K562 (cell line): ENCODE data around the gene BCR. TPM values are rescaled to one million over a fixed set of nuclear protein-coding genes. Genes with fewer than 3 reads are reported as not detected.

Experiments used
- ATAC-seq: fragments of 200-7000 bp; cut with Tn5 transposase; 3 replicates; pipeline ENCODE4 v1.9.1; 2020; ENCODE audit warnings: moderate library complexity
- BruUV-seq: library from RNA; stranded (reverse); fragments of 400-500 nt; replicated peaks from 2 replicates; lab custom pipeline; 2021; lab: Mats Ljungman, UMichigan
- CTCF ChIA-PET: fragments of 300-600 bp; formaldehyde crosslinking; extraction: SDS; loops from one replicate; lab custom pipeline; 2021; ENCODE audit warnings: low intra/inter-chr PET ratio; lab: Yijun Ruan, JAX
- POLR2A ChIA-PET: fragments of 300-600, 350-650 bp; sonication (Branson Sonifier 250); formaldehyde crosslinking; extraction: SDS; loops from one replicate; lab custom pipeline; 2021; ENCODE audit warnings: antibody characterized with exemption, inconsistent platforms; lab: Yijun Ruan, JAX
- DNase-seq, 4 experiments: peaks; one replicate each; pipeline versions ENCODE4 v3.0.0 to v3.0.0-alpha.2; 2011 to 2018; ENCODE audit warnings: low spot score in 3 of 4, mixed read lengths in 3 of 4; ENCODE audit errors: extremely low read depth in 1 of 4
- FAIRE-seq: peaks from 2 replicates; lab custom pipeline; 2011; peaks lifted over from hg19 to GRCh38; lab: Jason Lieb, UNC
- H2AFZ ChIP-seq: 2 replicates; pipeline ENCODE4 v1.6.0; 2011; ENCODE audit warnings: low read depth, low read length, control low read depth, inconsistent platforms
- H3K27ac ChIP-seq: fragments of 200-600 bp; 3 replicates; pipeline ENCODE4 v1.8.0; 2011; ENCODE audit warnings: low read depth, mild to moderate bottlenecking, control low read depth, inconsistent platforms, low read length, moderate library complexity, mixed read lengths; ENCODE audit errors: extremely low read depth
- H3K27me3 ChIP-seq, 2 experiments: fragments of 300-600 bp in 1 of 2; 2 replicates in 1 of 2; 3 replicates in 1 of 2; pipeline versions ENCODE4 v1.6.0 to v1.8.0; 2011; ENCODE audit warnings: inconsistent platforms in 2 of 2, low read length in 2 of 2, mild to moderate bottlenecking in 1 of 2, mixed read lengths in 1 of 2, moderate library complexity in 1 of 2; ENCODE audit not compliant: control insufficient read depth in 2 of 2, insufficient read depth in 2 of 2
- H3K36me3 ChIP-seq: fragments of 300-600 bp; 3 replicates; pipeline ENCODE4 v1.8.0; 2011; ENCODE audit warnings: mild to moderate bottlenecking, low read length, inconsistent platforms; ENCODE audit not compliant: control insufficient read depth, insufficient read depth
- H3K4me1 ChIP-seq, 2 experiments: fragments of 200-600 bp in 1 of 2; replicated peaks in 1 of 2; 2 replicates in 1 of 2; 3 replicates in 1 of 2; pipeline versions ENCODE4 v1.5.1 to v1.8.0; 2011; ENCODE audit warnings: inconsistent platforms in 2 of 2, low read length in 2 of 2, mild to moderate bottlenecking in 1 of 2, mixed read lengths in 1 of 2, moderate library complexity in 1 of 2; ENCODE audit not compliant: control insufficient read depth in 2 of 2, insufficient read depth in 2 of 2
- H3K4me2 ChIP-seq: 2 replicates; pipeline ENCODE4 v1.6.1; 2011; ENCODE audit warnings: low read length, control low read depth, inconsistent platforms, mixed read lengths; ENCODE audit not compliant: insufficient read depth
- H3K4me3 ChIP-seq: fragments of 200-600 bp; sonication (generic), shearing (Covaris generic); 2 replicates; pipeline ENCODE4 v1.5.1; 2016; ENCODE audit warnings: control low read depth, inconsistent platforms
- H3K79me2 ChIP-seq: fragments of 200-600 bp; 3 replicates; pipeline ENCODE4 v1.8.0; 2011; ENCODE audit warnings: low read length, inconsistent platforms; ENCODE audit not compliant: control insufficient read depth, insufficient read depth
- H3K9ac ChIP-seq, 2 experiments: 2 replicates each; pipeline versions ENCODE4 v1.6.0 to v1.6.1; 2011; ENCODE audit warnings: low read depth in 2 of 2, low read length in 2 of 2, control low read depth in 1 of 2, inconsistent platforms in 1 of 2, mild to moderate bottlenecking in 1 of 2, mixed read lengths in 1 of 2; ENCODE audit not compliant: insufficient read depth in 1 of 2
- H3K9me1 ChIP-seq: one replicate; pipeline ENCODE4 v1.6.0; 2011; ENCODE audit warnings: inconsistent platforms, mild to moderate bottlenecking, low read length, moderate library complexity; ENCODE audit not compliant: control insufficient read depth, insufficient read depth
- H3K9me3 ChIP-seq: replicated peaks from 2 replicates; pipeline ENCODE4 v1.5.1; 2011; ENCODE audit warnings: low read depth, low read length, inconsistent platforms; ENCODE audit not compliant: control insufficient read depth, insufficient read depth
- H4K20me1 ChIP-seq: replicated peaks from 2 replicates; pipeline ENCODE4 v1.6.1; 2011; ENCODE audit warnings: low read length, inconsistent platforms, mixed read lengths; ENCODE audit not compliant: control insufficient read depth, insufficient read depth
- KLF10 ChIP-seq: fragments of 250-450 bp; sonication (Bioruptor Pico); IDR thresholded peaks from 2 replicates; pipeline ENCODE4 v1.6.1; 2021; ENCODE audit warnings: matching md5 sums
- TAF7 ChIP-seq: fragments of 450-650 bp; IDR thresholded peaks from 2 replicates; pipeline ENCODE4 v1.6.1; 2016; ENCODE audit warnings: missing genetic modification characterization, missing compliant biosample characterization
- WGBS: fragments of 100-300 bp; shearing (Covaris generic); methylation state at CpG from one replicate; pipeline ENCODE4 v1.1.6; 2016; ENCODE audit warnings: low coverage, mixed read lengths; ENCODE audit not compliant: insufficient coverage; ENCODE audit errors: missing lambda C conversion rate; 5-methylcytosine and 5-hydroxymethylcytosine counted together
- in situ Hi-C: fragments of 300-500 bp; cut with MboI; formaldehyde crosslinking; loops from 4 replicates; pipeline ENCODE4 v1.15.0; 2018; ENCODE audit warnings: inconsistent platforms, mixed read lengths
- intact Hi-C: fragments of 100-400 bp; cut with micrococcal nuclease; formaldehyde crosslinking; loops from 2 replicates; pipeline ENCODE4 v1.14.2; 2022
- polyA plus RNA-seq, 8 experiments: library from polyadenylated mRNA; depleted of rRNA in 4 of 8; stranded (reverse) in 5 of 8; unstranded in 3 of 8; fragments of >200 nt; fragmentation: Nextera tagmentation in 2 of 8; fragmentation: Illumina TruSeq in 1 of 8; extraction: Ambion mirVana in 2 of 8; extraction: Trizol in 1 of 8; gene quantifications; 2 replicates each; pipeline versions ENCODE4 v1.2.1 to v1.2.3, GENCODE V29; 2011 to 2014; ENCODE audit warnings: inconsistent platforms in 1 of 8, missing spikeins in 1 of 8
- total RNA-seq, 7 experiments: library from RNA; depleted of rRNA in 6 of 7; stranded (reverse); fragments of >200 nt in 6 of 7; fragmentation: Illumina TruSeq in 2 of 7; extraction: Trizol in 2 of 7; gene quantifications; 2 replicates each; pipeline versions ENCODE4 v1.2.1 to v1.2.3, GENCODE V29; 2011 to 2021; ENCODE audit warnings: low replicate concordance in 1 of 7
- TF ChIP-seq, protein P1 (sequence below): sonication (generic); formaldehyde crosslinking; IDR thresholded peaks from 2 replicates; pipeline ENCODE4 v1.8.1; 2023; ENCODE audit warnings: mild to moderate bottlenecking, missing genetic modification reagents
- TF ChIP-seq, protein P2 (sequence below): sonication (generic); formaldehyde crosslinking; IDR thresholded peaks from 2 replicates; pipeline ENCODE4 v1.8.1; 2023; ENCODE audit warnings: mild to moderate bottlenecking, missing genetic modification reagents

The BCR gene
- total and polyA plus RNA-seq, 9 of the 15 experiments (the other 6 are each of a cell fraction or from before 2014, with no cell fraction given) = 0.41 to 150 (median 45.6) TPM

DNA sequence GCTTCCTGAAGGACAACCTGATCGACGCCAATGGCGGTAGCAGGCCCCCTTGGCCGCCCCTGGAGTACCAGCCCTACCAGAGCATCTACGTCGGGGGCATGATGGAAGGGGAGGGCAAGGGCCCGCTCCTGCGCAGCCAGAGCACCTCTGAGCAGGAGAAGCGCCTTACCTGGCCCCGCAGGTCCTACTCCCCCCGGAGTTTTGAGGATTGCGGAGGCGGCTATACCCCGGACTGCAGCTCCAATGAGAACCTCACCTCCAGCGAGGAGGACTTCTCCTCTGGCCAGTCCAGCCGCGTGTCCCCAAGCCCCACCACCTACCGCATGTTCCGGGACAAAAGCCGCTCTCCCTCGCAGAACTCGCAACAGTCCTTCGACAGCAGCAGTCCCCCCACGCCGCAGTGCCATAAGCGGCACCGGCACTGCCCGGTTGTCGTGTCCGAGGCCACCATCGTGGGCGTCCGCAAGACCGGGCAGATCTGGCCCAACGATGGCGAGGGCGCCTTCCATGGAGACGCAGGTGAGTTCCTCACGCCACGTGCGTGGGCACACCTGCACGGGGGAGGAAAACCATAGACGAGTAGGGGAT is 1.5 kb downstream of the BCR start:
- ATAC-seq (no peak), DNase-seq (peak in 2 of 4 experiments; percentile 68 to 80), FAIRE-seq (no peak)
- peak overlapping the region; percentile 62 to 95 for H3K9ac ChIP-seq
- peak overlapping the region; percentile 46 for H3K4me3 ChIP-seq
- WGBS = 84% methylated on average over 43 of the region's 43 CpGs
- ChIA-PET CTCF (interaction anchor here (11.5 kb wide), 1 partner anchor 102 kb away, joined by 800 read pairs; no protein-coding TSS in a partner anchor), POLR2A (interaction anchor here (1.7 to 86.5 kb wide), 10 partner anchors 5 to 103 kb away, joined by 5 to 3476 read pairs (median 70); partner anchors contain the start of genes BCR, RAB36 and RSPH14)
- H2AFZ ChIP-seq = no peak overlapping the region
- BruUV-seq = no TSS peak
- no peaks in the 10 kb centered on the region for H3K27me3 ChIP-seq
- H3K9me1 ChIP-seq = peaks cover 43% of the 10 kb centered on the region
- H4K20me1 ChIP-seq = peaks cover 47% of the 10 kb centered on the region
- peaks cover 46% of the 10 kb centered on the region for H3K36me3 ChIP-seq
- H3K9me3 ChIP-seq = peaks cover 3% of the 10 kb centered on the region
- TF ChIP-seq KLF10 (CRISPR knock-in tag) (no peak), TAF7 (tag) (no peak)
- TF ChIP-seq, protein P1, sequence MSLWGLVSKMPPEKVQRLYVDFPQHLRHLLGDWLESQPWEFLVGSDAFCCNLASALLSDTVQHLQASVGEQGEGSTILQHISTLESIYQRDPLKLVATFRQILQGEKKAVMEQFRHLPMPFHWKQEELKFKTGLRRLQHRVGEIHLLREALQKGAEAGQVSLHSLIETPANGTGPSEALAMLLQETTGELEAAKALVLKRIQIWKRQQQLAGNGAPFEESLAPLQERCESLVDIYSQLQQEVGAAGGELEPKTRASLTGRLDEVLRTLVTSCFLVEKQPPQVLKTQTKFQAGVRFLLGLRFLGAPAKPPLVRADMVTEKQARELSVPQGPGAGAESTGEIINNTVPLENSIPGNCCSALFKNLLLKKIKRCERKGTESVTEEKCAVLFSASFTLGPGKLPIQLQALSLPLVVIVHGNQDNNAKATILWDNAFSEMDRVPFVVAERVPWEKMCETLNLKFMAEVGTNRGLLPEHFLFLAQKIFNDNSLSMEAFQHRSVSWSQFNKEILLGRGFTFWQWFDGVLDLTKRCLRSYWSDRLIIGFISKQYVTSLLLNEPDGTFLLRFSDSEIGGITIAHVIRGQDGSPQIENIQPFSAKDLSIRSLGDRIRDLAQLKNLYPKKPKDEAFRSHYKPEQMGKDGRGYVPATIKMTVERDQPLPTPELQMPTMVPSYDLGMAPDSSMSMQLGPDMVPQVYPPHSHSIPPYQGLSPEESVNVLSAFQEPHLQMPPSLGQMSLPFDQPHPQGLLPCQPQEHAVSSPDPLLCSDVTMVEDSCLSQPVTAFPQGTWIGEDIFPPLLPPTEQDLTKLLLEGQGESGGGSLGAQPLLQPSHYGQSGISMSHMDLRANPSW (CRISPR knock-in tag) = peak; percentile 50; the same call in 1 of the 2 replicates
- TF ChIP-seq, protein P2, sequence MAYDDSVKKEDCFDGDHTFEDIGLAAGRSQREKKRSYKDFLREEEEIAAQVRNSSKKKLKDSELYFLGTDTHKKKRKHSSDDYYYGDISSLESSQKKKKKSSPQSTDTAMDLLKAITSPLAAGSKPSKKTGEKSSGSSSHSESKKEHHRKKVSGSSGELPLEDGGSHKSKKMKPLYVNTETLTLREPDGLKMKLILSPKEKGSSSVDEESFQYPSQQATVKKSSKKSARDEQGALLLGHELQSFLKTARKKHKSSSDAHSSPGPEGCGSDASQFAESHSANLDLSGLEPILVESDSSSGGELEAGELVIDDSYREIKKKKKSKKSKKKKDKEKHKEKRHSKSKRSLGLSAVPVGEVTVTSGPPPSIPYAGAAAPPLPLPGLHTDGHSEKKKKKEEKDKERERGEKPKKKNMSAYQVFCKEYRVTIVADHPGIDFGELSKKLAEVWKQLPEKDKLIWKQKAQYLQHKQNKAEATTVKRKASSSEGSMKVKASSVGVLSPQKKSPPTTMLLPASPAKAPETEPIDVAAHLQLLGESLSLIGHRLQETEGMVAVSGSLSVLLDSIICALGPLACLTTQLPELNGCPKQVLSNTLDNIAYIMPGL (CRISPR knock-in tag) = peak; percentile 12; the same call in 1 of the 2 replicates
- intact Hi-C loops (loop anchor here (2.0 kb wide), 1 partner anchor 39 kb away; no protein-coding TSS in a partner anchor), in situ Hi-C loops (no loop called here)
- H3K4me2 ChIP-seq = peak overlapping the region; percentile 80
- H3K79me2 ChIP-seq = peaks cover 61% of the 10 kb centered on the region
- no peak overlapping the region for H3K27ac ChIP-seq
- peaks cover 67 to 82% of the 10 kb centered on the region in 2 experiments for H3K4me1 ChIP-seq
